Neural crest cell (in vitro differentiated cells): ENCODE data around the gene UBXN10. TPM values are rescaled to one million over a fixed set of nuclear protein-coding genes. Genes with fewer than 3 reads are reported as not detected.

Experiments
- DNase-seq: peaks from one replicate; pipeline ENCODE4 v3.0.0; 2021; ENCODE audit warnings: low read depth, mixed read lengths, low spot score
- H3K27ac Mint-ChIP-seq: one replicate; pipeline ENCODE4 v1.8.0; 2021; ENCODE audit warnings: mild to moderate bottlenecking, mixed read lengths; ENCODE audit not compliant: unreplicated experiment
- H3K27me3 Mint-ChIP-seq: 2 replicates; pipeline ENCODE4 v1.8.0; 2021; ENCODE audit warnings: low read depth, mild to moderate bottlenecking, mixed read lengths
- H3K36me3 Mint-ChIP-seq: 2 replicates; pipeline ENCODE4 v1.8.0; 2021; ENCODE audit warnings: low read depth, mild to moderate bottlenecking, mixed read lengths
- H3K4me1 Mint-ChIP-seq: 2 replicates; pipeline ENCODE4 v1.8.0; 2021; ENCODE audit warnings: mixed read lengths
- H3K4me3 Mint-ChIP-seq: one replicate; pipeline ENCODE4 v1.8.0; 2021; ENCODE audit warnings: mild to moderate bottlenecking, mixed read lengths
- H3K9me3 Mint-ChIP-seq: 2 replicates; pipeline ENCODE4 v1.8.0; 2021; ENCODE audit warnings: mixed read lengths
- total RNA-seq: library from RNA; stranded (reverse); gene quantifications from 2 replicates; pipeline ENCODE4 v1.2.1, GENCODE V29; 2021
- TF ChIP-seq, protein P1 (sequence below): fragments of 200-600 bp; sonication (generic); conservative IDR thresholded peaks from 2 replicates; pipeline ENCODE4 v1.5.0; 2021; ENCODE audit warnings: antibody characterized with exemption, mild to moderate bottlenecking

The UBXN10 gene
- total RNA-seq, 1 donor from 2014 or later, result 1.4 TPM

- peaks cover 49% of the 10 kb centered on the region for H3K27me3 Mint-ChIP-seq
- no peaks in the 10 kb centered on the region for H3K36me3 Mint-ChIP-seq
- H3K27ac Mint-ChIP-seq, result no peak overlapping the region
- no peaks in the 10 kb centered on the region for H3K4me1 Mint-ChIP-seq
- H3K4me3 Mint-ChIP-seq, result no peak overlapping the region
- H3K9me3 Mint-ChIP-seq, result no peaks in the 10 kb centered on the region
- DNase-seq, result no peak
- TF ChIP-seq, protein P1, sequence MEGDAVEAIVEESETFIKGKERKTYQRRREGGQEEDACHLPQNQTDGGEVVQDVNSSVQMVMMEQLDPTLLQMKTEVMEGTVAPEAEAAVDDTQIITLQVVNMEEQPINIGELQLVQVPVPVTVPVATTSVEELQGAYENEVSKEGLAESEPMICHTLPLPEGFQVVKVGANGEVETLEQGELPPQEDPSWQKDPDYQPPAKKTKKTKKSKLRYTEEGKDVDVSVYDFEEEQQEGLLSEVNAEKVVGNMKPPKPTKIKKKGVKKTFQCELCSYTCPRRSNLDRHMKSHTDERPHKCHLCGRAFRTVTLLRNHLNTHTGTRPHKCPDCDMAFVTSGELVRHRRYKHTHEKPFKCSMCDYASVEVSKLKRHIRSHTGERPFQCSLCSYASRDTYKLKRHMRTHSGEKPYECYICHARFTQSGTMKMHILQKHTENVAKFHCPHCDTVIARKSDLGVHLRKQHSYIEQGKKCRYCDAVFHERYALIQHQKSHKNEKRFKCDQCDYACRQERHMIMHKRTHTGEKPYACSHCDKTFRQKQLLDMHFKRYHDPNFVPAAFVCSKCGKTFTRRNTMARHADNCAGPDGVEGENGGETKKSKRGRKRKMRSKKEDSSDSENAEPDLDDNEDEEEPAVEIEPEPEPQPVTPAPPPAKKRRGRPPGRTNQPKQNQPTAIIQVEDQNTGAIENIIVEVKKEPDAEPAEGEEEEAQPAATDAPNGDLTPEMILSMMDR, result no peak
Observed at GRCh38 chr1:20199403-20199802, 13.5 kb downstream of the UBXN10 start.

DNA sequence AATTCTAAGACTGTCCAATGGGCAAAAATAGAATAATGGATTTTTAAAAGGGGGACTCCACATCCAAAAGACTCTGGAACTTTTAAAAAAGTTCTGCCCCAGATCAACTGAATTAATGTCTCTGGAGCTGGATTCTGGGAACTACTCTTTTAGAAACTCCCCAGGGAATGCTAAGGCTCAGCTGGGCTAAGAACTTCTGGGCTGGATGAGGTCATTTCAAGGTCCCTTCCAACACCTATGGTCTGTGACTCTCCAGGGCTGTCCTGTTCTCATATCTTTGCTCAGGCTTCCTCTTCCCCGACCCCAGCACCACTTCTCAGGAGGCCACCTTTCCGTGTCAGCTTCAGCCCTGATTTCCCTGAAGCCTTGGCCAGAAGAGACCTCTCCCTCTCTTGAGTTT lies 13.9 kb downstream of the UBXN10 start:
- Mint-ChIP-seq H3K36me3 (no peaks in the 10 kb centered on the region), H3K27me3 (peaks cover 49% of the 10 kb centered on the region), H3K27ac (no peak overlapping the region), H3K9me3 (no peaks in the 10 kb centered on the region), H3K4me1 (no peaks in the 10 kb centered on the region), H3K4me3 (no peak overlapping the region)
- TF ChIP-seq, protein P1, result no peak
- no peak for DNase-seq

DNA sequence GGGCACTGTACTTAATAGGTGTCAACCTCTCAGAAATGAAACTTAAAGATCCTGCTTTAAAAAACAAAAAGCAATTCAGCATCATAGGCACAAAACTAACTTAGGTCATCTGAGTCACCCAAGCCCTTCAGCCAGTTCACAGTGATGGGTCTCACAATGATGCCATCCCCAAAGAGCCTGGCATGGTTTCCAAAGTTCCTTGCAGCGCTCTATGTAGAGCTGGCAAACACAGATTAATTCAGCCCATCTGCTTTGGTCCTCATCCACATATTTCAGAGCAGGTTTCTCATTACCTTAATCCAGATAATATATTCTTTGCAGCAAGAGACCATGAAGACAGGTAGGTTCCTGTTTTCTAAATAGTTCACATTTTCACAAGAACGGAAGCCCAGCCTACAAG lies 15.1 kb downstream of the UBXN10 start:
- Mint-ChIP-seq H3K9me3 (no peaks in the 10 kb centered on the region), H3K4me3 (no peak overlapping the region), H3K4me1 (no peaks in the 10 kb centered on the region), H3K27ac (no peak overlapping the region), H3K27me3 (peaks cover 47% of the 10 kb centered on the region), H3K36me3 (no peaks in the 10 kb centered on the region)
- DNase-seq, result no peak
- TF ChIP-seq, protein P1, result no peak

DNA sequence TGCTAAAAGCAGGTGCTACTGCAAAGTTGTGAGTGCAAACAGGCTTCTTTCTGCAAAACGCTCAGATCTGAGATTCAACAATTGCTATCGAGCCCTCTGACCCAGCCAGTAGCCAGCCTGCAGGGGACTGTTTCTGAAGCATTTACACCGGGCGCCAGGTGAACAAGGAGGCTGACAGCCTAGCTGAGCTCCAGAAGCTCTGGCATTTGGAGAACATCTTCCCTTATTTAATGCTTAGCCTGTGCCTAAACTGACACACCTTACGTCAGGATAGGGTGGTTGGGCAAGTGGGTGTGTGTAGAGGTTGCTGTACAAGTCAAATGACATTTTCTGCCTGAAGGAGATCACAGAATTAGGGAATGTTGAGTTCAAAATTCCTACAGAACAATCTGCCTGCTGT lies 16.3 kb downstream of the UBXN10 start:
- no peaks in the 10 kb centered on the region for H3K36me3 Mint-ChIP-seq
- no peak overlapping the region for H3K27ac Mint-ChIP-seq
- H3K27me3 Mint-ChIP-seq, result peaks cover 46% of the 10 kb centered on the region
- no peak for DNase-seq
- H3K4me3 Mint-ChIP-seq, result no peak overlapping the region
- no peaks in the 10 kb centered on the region for H3K9me3 Mint-ChIP-seq
- TF ChIP-seq, protein P1, result no peak
- no peaks in the 10 kb centered on the region for H3K4me1 Mint-ChIP-seq

- TF ChIP-seq, protein P1, result no peak
- no peak overlapping the region for H3K4me3 Mint-ChIP-seq
- H3K27me3 Mint-ChIP-seq, result peaks cover 14% of the 10 kb centered on the region
- no peaks in the 10 kb centered on the region for H3K4me1 Mint-ChIP-seq
- no peaks in the 10 kb centered on the region for H3K36me3 Mint-ChIP-seq
- DNase-seq, result no peak
- H3K27ac Mint-ChIP-seq, result no peak overlapping the region
- H3K9me3 Mint-ChIP-seq, result no peaks in the 10 kb centered on the region
Observed at GRCh38 chr1:20207546-20207945, 21.6 kb downstream of the UBXN10 start.

DNA sequence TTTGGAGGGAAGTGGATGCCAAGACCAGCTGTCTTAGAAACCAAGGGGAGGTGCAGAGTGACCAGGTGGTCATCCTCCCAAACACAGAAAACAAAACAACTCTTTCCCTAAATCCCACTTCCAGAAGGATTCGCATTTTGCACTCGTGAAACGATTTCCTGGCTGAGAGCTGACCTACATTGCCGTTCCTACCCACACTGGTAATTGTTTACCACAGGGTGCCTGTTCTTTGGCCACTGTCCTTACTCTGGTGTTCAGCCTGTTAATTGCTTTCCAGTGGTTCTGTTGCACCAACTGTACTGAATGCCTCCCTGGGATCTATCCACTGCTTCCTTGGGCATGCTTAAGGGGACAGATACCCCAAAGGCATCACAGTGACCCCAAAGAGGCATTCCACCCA lies 23.6 kb downstream of the UBXN10 start:
- Mint-ChIP-seq H3K9me3 (no peaks in the 10 kb centered on the region), H3K27ac (no peak overlapping the region), H3K27me3 (peaks cover 21% of the 10 kb centered on the region), H3K4me3 (no peak overlapping the region), H3K36me3 (no peaks in the 10 kb centered on the region), H3K4me1 (peaks cover 3% of the 10 kb centered on the region)
- no peak for DNase-seq
- TF ChIP-seq, protein P1, result no peak
